ENCODE data around the gene TMEM63A.

DNA sequence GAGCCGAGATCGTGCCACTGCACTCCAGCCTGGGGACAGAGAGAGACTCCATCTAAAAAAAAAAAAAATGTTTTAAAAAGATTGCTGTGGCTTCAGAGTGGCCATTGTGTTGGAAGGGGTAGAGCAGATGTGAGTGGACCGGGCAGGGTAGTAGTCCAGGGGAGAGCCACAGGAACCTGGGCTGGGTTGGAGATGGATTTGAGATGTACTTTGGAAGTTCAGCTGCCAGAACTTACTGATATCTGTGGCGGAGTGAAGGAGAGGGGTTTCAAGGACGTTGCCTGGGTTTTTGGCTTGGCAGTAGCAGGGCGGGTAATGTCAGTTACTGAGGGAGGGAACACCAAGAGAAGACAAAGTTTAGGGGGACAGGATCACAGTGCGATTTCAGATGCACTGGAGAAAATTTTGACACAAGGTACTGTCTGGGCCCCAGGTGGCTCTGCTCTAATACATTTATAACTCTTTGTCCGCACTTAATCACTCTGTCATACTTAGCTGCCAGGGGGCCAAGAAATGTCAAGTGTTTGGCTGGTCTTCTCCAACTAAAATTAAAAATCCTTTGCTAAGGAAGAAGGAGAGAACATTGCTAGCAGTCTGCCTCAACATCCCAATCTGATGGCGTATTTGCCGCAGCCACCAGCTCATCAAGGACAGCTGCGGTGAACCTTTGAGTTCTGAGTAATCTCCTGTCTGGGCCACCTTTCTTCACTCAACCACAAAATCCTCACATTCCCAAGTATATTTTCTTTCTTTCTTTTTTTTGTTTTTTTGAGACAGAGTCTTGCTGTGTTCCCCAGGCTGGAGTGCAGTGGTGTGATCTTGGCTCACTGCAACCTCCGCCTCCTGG, 62.6 kb downstream of the TMEM63A start:
- TF ChIP-seq POLR2A (IDR thresholded peaks at IDR 0.05) = no peak
- TF ChIP-seq, protein P1, sequence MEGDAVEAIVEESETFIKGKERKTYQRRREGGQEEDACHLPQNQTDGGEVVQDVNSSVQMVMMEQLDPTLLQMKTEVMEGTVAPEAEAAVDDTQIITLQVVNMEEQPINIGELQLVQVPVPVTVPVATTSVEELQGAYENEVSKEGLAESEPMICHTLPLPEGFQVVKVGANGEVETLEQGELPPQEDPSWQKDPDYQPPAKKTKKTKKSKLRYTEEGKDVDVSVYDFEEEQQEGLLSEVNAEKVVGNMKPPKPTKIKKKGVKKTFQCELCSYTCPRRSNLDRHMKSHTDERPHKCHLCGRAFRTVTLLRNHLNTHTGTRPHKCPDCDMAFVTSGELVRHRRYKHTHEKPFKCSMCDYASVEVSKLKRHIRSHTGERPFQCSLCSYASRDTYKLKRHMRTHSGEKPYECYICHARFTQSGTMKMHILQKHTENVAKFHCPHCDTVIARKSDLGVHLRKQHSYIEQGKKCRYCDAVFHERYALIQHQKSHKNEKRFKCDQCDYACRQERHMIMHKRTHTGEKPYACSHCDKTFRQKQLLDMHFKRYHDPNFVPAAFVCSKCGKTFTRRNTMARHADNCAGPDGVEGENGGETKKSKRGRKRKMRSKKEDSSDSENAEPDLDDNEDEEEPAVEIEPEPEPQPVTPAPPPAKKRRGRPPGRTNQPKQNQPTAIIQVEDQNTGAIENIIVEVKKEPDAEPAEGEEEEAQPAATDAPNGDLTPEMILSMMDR (IDR thresholded peaks at IDR 0.05 in 4 of 5, conservative IDR thresholded peaks at IDR 0.05 in 1 of 5) = no peak
